LNCaP clone FGC (cell line): ENCODE measurements around the gene APOBEC3B.
"Not testable (repeated sequence)": the region's sequence is repeated elsewhere in the genome, so short reads cannot be mapped to it uniquely, and the experiment has no call there.

Experiments used
- DNase-seq: peaks from one replicate; pipeline ENCODE4 v3.0.0-alpha.2; 2011; ENCODE audit warnings: low read depth
- H3K4me3 ChIP-seq: 2 replicates; pipeline ENCODE4 v1.5.1; 2011; ENCODE audit warnings: mild to moderate bottlenecking, low read depth, low read length, control low read depth
- CTCF ChIP-seq: IDR thresholded peaks from 2 replicates; pipeline ENCODE4 v1.5.1; 2012; ENCODE audit warnings: mild to moderate bottlenecking; ENCODE audit not compliant: control insufficient read depth, insufficient read depth; ENCODE audit errors: extremely low read depth

The APOBEC3B gene

GRCh38 chr22:38955250-38955905 lies 26.8 kb upstream of the APOBEC3B start:
- DNase-seq: no peak
- no peak overlapping the region for H3K4me3 ChIP-seq
- TF ChIP-seq CTCF: no peak

- no peak for DNase-seq
- TF ChIP-seq CTCF: no peak
- no peak overlapping the region for H3K4me3 ChIP-seq
These were observed 26.2 kb upstream of the APOBEC3B start for GRCh38 chr22:38955926-38956325.

GRCh38 chr22:38956551-38956950 lies 25.6 kb upstream of the APOBEC3B start:
- no peak for TF ChIP-seq CTCF
- DNase-seq: no peak
- no peak overlapping the region for H3K4me3 ChIP-seq

- DNase-seq: no peak
- TF ChIP-seq CTCF: no peak
- H3K4me3 ChIP-seq: no peak within 1 kb of the TSS
These were observed 24.9 kb upstream of the APOBEC3B start, which contains the start of gene APOBEC3A for GRCh38 chr22:38957046-38957770. Gene APOBEC3A, plus strand, starts transcription at chr22:38957609. Its CDS starts 83 bp downstream, at chr22:38957692.

- TF ChIP-seq CTCF: no peak
These were observed 24.1 kb upstream of the APOBEC3B start for GRCh38 chr22:38957808-38958650.

GRCh38 chr22:38958651-38958943 lies 23.6 kb upstream of the APOBEC3B start:
- not testable (repeated sequence) for H3K4me3 ChIP-seq, DNase-seq

More at GRCh38 chr22:38957808-38958650, 24.1 kb upstream of the APOBEC3B start:
- no peak overlapping the region for H3K4me3 ChIP-seq
- no peak for DNase-seq

GRCh38 chr22:38959590-38959989 lies 22.6 kb upstream of the APOBEC3B start:
- DNase-seq: no peak

GRCh38 chr22:38960673-38961072 lies 21.5 kb upstream of the APOBEC3B start:
- H3K4me3 ChIP-seq, DNase-seq: not testable (repeated sequence)

More at GRCh38 chr22:38959590-38959989, 22.6 kb upstream of the APOBEC3B start:
- no peak for TF ChIP-seq CTCF
- H3K4me3 ChIP-seq: no peak overlapping the region

GRCh38 chr22:38963291-38963738 lies 18.8 kb upstream of the APOBEC3B start:
- DNase-seq, H3K4me3 ChIP-seq: not testable (repeated sequence)
